ENCODE measurements around the gene ROBO1. TPM values are rescaled to one million over a fixed set of nuclear protein-coding genes. Genes with fewer than 3 reads are reported as not detected.

Gene ROBO1
- total and polyA plus RNA-seq, 12 donors, result 6.4 to 144 (median 43.9) TPM

DNA sequence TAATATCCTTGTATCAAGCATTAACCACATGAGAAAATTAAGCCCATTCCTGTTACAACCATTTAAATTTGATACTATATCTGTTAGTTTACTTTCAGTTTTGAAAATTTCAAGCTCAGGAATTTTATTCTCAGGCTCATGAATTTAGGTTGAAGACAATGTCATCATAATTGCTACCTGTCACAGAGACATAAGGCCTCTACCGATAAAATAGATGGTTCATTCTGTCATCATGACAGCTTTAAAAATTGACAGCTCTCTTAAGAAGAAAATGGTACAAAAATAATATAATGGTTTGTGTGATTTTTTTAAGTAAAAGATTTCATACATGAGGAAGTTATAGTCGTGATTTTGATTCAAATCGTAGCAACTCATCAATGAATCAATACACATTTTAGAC is 1003.2 kb downstream of the ROBO1 start:
- H3K27ac ChIP-seq, result peak overlapping the region in 1 of 5 donors; percentile 7
- H3K4me3 ChIP-seq, result no peak overlapping the region
- H3K9me3 ChIP-seq (replicated peaks in 1 of 3), result no peaks in the 10 kb centered on the region
- 82 to 91% (median 88%) methylated on average over 3 of the region's 3 CpGs for WGBS, 4 donors
- H3K4me1 ChIP-seq (replicated peaks in 1 of 2), result peaks cover 0 to 6% of the 10 kb centered on the region in 2 donors
- no peaks in the 10 kb centered on the region for H3K27me3 ChIP-seq
- intact Hi-C loops (cut with DNase I), result no loop called here
- no peaks in the 10 kb centered on the region for H3K36me3 ChIP-seq (replicated peaks in 1 of 2)
- no peak for DNase-seq
- TF ChIP-seq, protein P1, sequence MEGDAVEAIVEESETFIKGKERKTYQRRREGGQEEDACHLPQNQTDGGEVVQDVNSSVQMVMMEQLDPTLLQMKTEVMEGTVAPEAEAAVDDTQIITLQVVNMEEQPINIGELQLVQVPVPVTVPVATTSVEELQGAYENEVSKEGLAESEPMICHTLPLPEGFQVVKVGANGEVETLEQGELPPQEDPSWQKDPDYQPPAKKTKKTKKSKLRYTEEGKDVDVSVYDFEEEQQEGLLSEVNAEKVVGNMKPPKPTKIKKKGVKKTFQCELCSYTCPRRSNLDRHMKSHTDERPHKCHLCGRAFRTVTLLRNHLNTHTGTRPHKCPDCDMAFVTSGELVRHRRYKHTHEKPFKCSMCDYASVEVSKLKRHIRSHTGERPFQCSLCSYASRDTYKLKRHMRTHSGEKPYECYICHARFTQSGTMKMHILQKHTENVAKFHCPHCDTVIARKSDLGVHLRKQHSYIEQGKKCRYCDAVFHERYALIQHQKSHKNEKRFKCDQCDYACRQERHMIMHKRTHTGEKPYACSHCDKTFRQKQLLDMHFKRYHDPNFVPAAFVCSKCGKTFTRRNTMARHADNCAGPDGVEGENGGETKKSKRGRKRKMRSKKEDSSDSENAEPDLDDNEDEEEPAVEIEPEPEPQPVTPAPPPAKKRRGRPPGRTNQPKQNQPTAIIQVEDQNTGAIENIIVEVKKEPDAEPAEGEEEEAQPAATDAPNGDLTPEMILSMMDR (IDR thresholded peaks at IDR 0.05), result no peak
- TF ChIP-seq POLR2A (IDR thresholded peaks at IDR 0.05), result no peak

DNA sequence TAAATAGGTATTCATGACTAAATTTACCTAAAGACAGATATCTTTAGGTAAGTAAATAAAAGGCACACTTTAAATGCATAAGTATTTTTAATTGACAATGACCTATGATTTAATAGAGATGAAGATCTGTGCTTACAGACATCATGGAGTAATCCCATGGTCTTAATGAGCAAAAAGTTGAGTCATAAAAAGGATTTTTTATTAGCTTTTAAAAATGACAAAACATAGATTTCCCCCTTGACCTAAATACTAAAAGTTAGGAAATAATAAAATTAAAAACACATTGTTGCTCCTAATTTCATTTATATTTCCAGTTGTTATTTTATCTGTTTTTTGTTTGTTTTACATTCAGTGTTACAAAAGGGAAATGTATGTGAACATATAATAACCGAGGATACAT is 1005.7 kb downstream of the ROBO1 start:
- Histone ChIP-seq H3K9me3 (replicated peaks in 1 of 3) (no peaks in the 10 kb centered on the region), H3K36me3 (replicated peaks in 1 of 2) (no peaks in the 10 kb centered on the region), H3K4me3 (no peak overlapping the region), H3K27me3 (no peaks in the 10 kb centered on the region), H3K27ac (no peak overlapping the region), H3K4me1 (replicated peaks in 1 of 2) (peaks cover 0 to 6% of the 10 kb centered on the region in 2 donors)
- DNase-seq, result no peak
- intact Hi-C loops (cut with DNase I), result no loop called here
- TF ChIP-seq, protein P1 (IDR thresholded peaks at IDR 0.05), result no peak
- TF ChIP-seq POLR2A (IDR thresholded peaks at IDR 0.05), result no peak
- WGBS, 4 donors, result 89 to 96% (median 93%) methylated on average over 1 of the region's 1 CpG

DNA sequence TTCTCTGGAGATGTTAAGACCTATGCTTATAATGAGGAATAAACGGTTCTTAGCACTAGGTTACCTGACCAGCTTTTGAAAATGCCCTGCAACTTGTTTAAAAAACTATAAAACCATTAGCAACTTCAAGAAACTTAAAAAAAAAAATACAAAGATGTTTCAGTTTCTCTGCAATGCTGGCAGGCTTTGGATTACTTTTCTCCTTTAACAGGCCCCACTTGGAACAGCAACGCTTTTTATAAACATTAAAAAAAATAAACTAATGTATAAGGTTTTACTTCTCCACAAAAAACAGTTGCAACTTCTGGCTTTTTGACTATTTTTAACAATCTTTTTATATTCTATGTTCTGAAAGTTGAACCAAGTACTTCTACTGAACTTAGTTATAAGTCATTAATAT is 1006.7 kb downstream of the ROBO1 start:
- DNase-seq, result no peak
- no peaks in the 10 kb centered on the region for H3K9me3 ChIP-seq (replicated peaks in 1 of 3)

DNA sequence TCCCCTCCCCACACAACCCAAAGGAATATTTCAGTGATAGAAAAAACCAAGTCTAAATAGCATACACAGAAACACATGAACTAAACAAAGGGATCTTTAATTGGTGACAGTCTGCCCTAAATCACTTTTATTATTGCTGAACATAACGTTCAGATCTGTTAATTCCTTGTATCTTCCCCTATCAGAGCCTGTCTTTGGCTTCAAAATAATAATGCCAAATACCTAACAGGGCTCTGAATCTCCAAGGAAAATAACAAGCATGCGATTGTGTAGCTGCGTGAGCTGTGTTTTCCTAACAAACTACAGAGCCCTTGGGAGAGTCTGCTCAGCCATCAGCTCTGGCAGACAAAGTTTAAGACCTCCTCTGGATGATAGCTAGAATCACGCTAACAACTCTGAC is 1010.1 kb downstream of the ROBO1 start:
- WGBS, 4 donors, result 59 to 69% (median 62%) methylated on average over 4 of the region's 4 CpGs
- no peak overlapping the region for H3K27ac ChIP-seq

More for the DNA sequence above, 1006.7 kb downstream of the ROBO1 start:
- H3K27me3 ChIP-seq, result no peaks in the 10 kb centered on the region
- peaks cover 0 to 6% of the 10 kb centered on the region in 2 donors for H3K4me1 ChIP-seq (replicated peaks in 1 of 2)
- TF ChIP-seq, protein P1 (IDR thresholded peaks at IDR 0.05), result no peak
- no peak for TF ChIP-seq POLR2A (IDR thresholded peaks at IDR 0.05)
- H3K4me3 ChIP-seq, result no peak overlapping the region
- no peaks in the 10 kb centered on the region for H3K36me3 ChIP-seq (replicated peaks in 1 of 2)
- intact Hi-C loops (cut with DNase I), result no loop called here
- WGBS, 4 donors, result 63 to 78% (median 76%) methylated on average over 2 of the region's 2 CpGs
- H3K27ac ChIP-seq, result no peak overlapping the region

More for the DNA sequence above, 1010.1 kb downstream of the ROBO1 start:
- intact Hi-C loops (cut with DNase I), result no loop called here
- DNase-seq, result no peak
- Histone ChIP-seq H3K27me3 (no peaks in the 10 kb centered on the region), H3K4me1 (replicated peaks in 1 of 2) (peaks cover 5 to 8% of the 10 kb centered on the region in 2 donors), H3K4me3 (no peak overlapping the region), H3K9me3 (replicated peaks in 1 of 3) (no peaks in the 10 kb centered on the region), H3K36me3 (replicated peaks in 1 of 2) (no peaks in the 10 kb centered on the region)
- TF ChIP-seq, protein P1 (IDR thresholded peaks at IDR 0.05), result no peak
- TF ChIP-seq POLR2A (IDR thresholded peaks at IDR 0.05), result no peak
